ENCODE measurements around the gene OR51B6.

DNA sequence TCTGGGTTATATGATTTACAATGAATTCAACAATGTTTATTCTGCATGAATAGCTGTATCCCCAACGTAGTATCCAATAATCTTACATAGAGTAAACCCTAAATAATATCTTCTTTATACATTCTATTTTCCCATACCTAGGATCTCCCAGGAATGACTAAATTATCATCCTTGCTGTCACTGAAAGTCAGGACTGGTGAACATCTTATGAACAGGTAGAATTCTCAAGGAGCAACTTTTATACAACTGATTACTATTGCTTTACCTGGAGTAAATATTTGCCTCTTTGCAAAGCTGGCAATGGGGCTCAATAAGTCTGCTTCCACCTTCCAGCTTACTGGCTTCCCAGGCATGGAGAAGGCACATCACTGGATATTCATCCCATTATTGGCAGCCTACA lies at the start of gene OR51B6:
- TF ChIP-seq EZH2 (IDR thresholded peaks at IDR 0.05) (no peak), ZFX (IDR thresholded peaks at IDR 0.05) (no peak), POLR2A (IDR thresholded peaks at IDR 0.05; ENCODE audit: borderline replicate concordance, extremely low read depth, insufficient read depth, insufficient read length) (no peak), JUND (IDR thresholded peaks at IDR 0.05) (no peak), SRF (IDR thresholded peaks at IDR 0.05; ENCODE audit: low read depth) (no peak), YY1 (IDR thresholded peaks at IDR 0.05; ENCODE audit: extremely low read depth, insufficient replicate concordance, low read depth, low read length) (no peak), EZH2phosphoT487 (IDR thresholded peaks at IDR 0.05; ENCODE audit: borderline replicate concordance) (no peak)
- TF ChIP-seq, protein P1, sequence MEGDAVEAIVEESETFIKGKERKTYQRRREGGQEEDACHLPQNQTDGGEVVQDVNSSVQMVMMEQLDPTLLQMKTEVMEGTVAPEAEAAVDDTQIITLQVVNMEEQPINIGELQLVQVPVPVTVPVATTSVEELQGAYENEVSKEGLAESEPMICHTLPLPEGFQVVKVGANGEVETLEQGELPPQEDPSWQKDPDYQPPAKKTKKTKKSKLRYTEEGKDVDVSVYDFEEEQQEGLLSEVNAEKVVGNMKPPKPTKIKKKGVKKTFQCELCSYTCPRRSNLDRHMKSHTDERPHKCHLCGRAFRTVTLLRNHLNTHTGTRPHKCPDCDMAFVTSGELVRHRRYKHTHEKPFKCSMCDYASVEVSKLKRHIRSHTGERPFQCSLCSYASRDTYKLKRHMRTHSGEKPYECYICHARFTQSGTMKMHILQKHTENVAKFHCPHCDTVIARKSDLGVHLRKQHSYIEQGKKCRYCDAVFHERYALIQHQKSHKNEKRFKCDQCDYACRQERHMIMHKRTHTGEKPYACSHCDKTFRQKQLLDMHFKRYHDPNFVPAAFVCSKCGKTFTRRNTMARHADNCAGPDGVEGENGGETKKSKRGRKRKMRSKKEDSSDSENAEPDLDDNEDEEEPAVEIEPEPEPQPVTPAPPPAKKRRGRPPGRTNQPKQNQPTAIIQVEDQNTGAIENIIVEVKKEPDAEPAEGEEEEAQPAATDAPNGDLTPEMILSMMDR (IDR thresholded peaks at IDR 0.05 in 2 of 3, conservative IDR thresholded peaks at IDR 0.05 in 1 of 3; ENCODE audit: borderline replicate concordance in 1 of 3, insufficient read depth in 1 of 3, low read depth in 2 of 3, low read length in 2 of 3): no peak
- TF ChIP-seq, protein P2, sequence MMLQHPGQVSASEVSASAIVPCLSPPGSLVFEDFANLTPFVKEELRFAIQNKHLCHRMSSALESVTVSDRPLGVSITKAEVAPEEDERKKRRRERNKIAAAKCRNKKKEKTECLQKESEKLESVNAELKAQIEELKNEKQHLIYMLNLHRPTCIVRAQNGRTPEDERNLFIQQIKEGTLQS (IDR thresholded peaks at IDR 0.05): no peak
- TF ChIP-seq, protein P3, sequence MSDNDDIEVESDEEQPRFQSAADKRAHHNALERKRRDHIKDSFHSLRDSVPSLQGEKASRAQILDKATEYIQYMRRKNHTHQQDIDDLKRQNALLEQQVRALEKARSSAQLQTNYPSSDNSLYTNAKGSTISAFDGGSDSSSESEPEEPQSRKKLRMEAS (IDR thresholded peaks at IDR 0.05): no peak
- TF ChIP-seq, protein P4, sequence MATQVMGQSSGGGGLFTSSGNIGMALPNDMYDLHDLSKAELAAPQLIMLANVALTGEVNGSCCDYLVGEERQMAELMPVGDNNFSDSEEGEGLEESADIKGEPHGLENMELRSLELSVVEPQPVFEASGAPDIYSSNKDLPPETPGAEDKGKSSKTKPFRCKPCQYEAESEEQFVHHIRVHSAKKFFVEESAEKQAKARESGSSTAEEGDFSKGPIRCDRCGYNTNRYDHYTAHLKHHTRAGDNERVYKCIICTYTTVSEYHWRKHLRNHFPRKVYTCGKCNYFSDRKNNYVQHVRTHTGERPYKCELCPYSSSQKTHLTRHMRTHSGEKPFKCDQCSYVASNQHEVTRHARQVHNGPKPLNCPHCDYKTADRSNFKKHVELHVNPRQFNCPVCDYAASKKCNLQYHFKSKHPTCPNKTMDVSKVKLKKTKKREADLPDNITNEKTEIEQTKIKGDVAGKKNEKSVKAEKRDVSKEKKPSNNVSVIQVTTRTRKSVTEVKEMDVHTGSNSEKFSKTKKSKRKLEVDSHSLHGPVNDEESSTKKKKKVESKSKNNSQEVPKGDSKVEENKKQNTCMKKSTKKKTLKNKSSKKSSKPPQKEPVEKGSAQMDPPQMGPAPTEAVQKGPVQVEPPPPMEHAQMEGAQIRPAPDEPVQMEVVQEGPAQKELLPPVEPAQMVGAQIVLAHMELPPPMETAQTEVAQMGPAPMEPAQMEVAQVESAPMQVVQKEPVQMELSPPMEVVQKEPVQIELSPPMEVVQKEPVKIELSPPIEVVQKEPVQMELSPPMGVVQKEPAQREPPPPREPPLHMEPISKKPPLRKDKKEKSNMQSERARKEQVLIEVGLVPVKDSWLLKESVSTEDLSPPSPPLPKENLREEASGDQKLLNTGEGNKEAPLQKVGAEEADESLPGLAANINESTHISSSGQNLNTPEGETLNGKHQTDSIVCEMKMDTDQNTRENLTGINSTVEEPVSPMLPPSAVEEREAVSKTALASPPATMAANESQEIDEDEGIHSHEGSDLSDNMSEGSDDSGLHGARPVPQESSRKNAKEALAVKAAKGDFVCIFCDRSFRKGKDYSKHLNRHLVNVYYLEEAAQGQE (IDR thresholded peaks at IDR 0.05; ENCODE audit: low read depth): no peak
